PC-9 (cell line): ENCODE data around the gene C1orf167. TPM values are rescaled to one million over a fixed set of nuclear protein-coding genes. Genes with fewer than 3 reads are reported as not detected.

Experiments used
- BruUV-seq: library from RNA; stranded (reverse); fragments of 400-500 nt; replicated peaks from 2 replicates; lab custom pipeline; 2021; lab: Mats Ljungman, UMichigan
- CTCF ChIA-PET: fragments of 300-600 bp; sonication (Branson Sonifier 250); formaldehyde crosslinking; loops from one replicate; lab custom pipeline; 2022; ENCODE audit warnings: antibody characterized with exemption; lab: Charles Lee
- POLR2A ChIA-PET: fragments of 300-600 bp; sonication (Branson Sonifier 250); formaldehyde crosslinking; loops from one replicate; lab custom pipeline; 2022; ENCODE audit warnings: antibody characterized with exemption; ENCODE audit not compliant: unreplicated experiment; lab: Charles Lee
- DNase-seq, 2 experiments: peaks; one replicate each; pipeline versions ENCODE4 v3.0.0 to v3.0.0-alpha.2; 2015 to 2022; ENCODE audit warnings: mixed read lengths in 1 of 2
- H2AFZ ChIP-seq: fragments of 200-600 bp; sonication (generic); 2 replicates; pipeline ENCODE4 v1.8.1; 2017; ENCODE audit warnings: antibody characterized with exemption
- H3F3A ChIP-seq: fragments of 200-600 bp; sonication (generic); 2 replicates; pipeline ENCODE4 v1.8.1; 2017; ENCODE audit warnings: antibody characterized with exemption, mild to moderate bottlenecking, low read depth; ENCODE audit not compliant: insufficient read depth
- H3K27ac ChIP-seq: fragments of 200-600 bp; sonication (generic); 2 replicates; pipeline ENCODE4 v1.6.1; 2016; ENCODE audit warnings: mixed run types
- H3K27me3 ChIP-seq: fragments of 200-600 bp; sonication (generic); 2 replicates; pipeline ENCODE4 v1.6.1; 2016; ENCODE audit warnings: low read depth, mixed run types; ENCODE audit not compliant: insufficient read depth
- H3K36me3 ChIP-seq: fragments of 200-600 bp; sonication (generic); 2 replicates; pipeline ENCODE4 v1.6.1; 2016; ENCODE audit warnings: low read depth, mixed run types
- H3K4me1 ChIP-seq: fragments of 200-600 bp; sonication (generic); replicated peaks from 2 replicates; pipeline ENCODE4 v1.6.1; 2016; ENCODE audit warnings: mixed run types; ENCODE audit not compliant: insufficient read depth
- H3K4me2 ChIP-seq: fragments of 200-600 bp; sonication (generic); 2 replicates; pipeline ENCODE4 v1.6.1; 2017; ENCODE audit warnings: mixed run types
- H3K4me3 ChIP-seq: fragments of 200-600 bp; sonication (generic); 2 replicates; pipeline ENCODE4 v1.6.1; 2016; ENCODE audit warnings: mixed run types
- H3K79me2 ChIP-seq: fragments of 200-600 bp; sonication (generic); 2 replicates; pipeline ENCODE4 v1.6.1; 2017; ENCODE audit warnings: low read depth, mixed run types
- H3K9me2 ChIP-seq: fragments of 200-600 bp; sonication (generic); 2 replicates; pipeline ENCODE4 v1.8.1; 2017; ENCODE audit warnings: mild to moderate bottlenecking; ENCODE audit not compliant: insufficient read depth
- H3K9me3 ChIP-seq: fragments of 200-600 bp; sonication (generic); 2 replicates; pipeline ENCODE4 v1.8.1; 2016; ENCODE audit warnings: low read depth; ENCODE audit not compliant: insufficient read depth
- H4K20me1 ChIP-seq: fragments of 200-600 bp; sonication (generic); 2 replicates; pipeline ENCODE4 v1.8.1; 2017; ENCODE audit not compliant: insufficient read depth
- CTCF ChIP-seq: fragments of 200-600 bp; sonication (generic); conservative IDR thresholded peaks from 2 replicates; pipeline ENCODE4 v1.6.1; 2017; ENCODE audit warnings: mixed run types, antibody characterized with exemption, mild to moderate bottlenecking, moderate library complexity
- EZH2 ChIP-seq: fragments of 200-600 bp; sonication (generic); IDR thresholded peaks from 2 replicates; pipeline ENCODE4 v1.8.0; 2017; ENCODE audit warnings: antibody characterized with exemption, low read depth
- intact Hi-C: fragments of 100-400 bp; cut with micrococcal nuclease; formaldehyde crosslinking; loops from one replicate; pipeline ENCODE4 v1.10.0; 2022; ENCODE audit not compliant: unreplicated experiment
- total RNA-seq: library from RNA; stranded (reverse); gene quantifications from 2 replicates; pipeline ENCODE4 v1.2.3, GENCODE V29; 2021

C1orf167 gene
- total RNA-seq, 1 experiment from 2014 or later, result not detected

GRCh38 chr1:11720525-11720924 is 41.5 kb upstream of the C1orf167 start:
- no peaks in the 10 kb centered on the region for H4K20me1 ChIP-seq
- TF ChIP-seq EZH2 (no peak), CTCF (no peak)
- H3F3A ChIP-seq, result no peaks in the 10 kb centered on the region
- H3K79me2 ChIP-seq, result no peaks in the 10 kb centered on the region
- H2AFZ ChIP-seq, result no peak overlapping the region
- H3K9me3 ChIP-seq, result no peaks in the 10 kb centered on the region
- H3K27me3 ChIP-seq, result peaks cover 6% of the 10 kb centered on the region; the same call in 1 of the 2 replicates
- H3K4me1 ChIP-seq, result no peaks in the 10 kb centered on the region
- H3K36me3 ChIP-seq, result no peaks in the 10 kb centered on the region
- H3K27ac ChIP-seq, result no peak overlapping the region
- intact Hi-C loops, result no loop called here
- POLR2A ChIA-PET, result no interaction called here
- no TSS peak for BruUV-seq
- no peaks in the 10 kb centered on the region for H3K9me2 ChIP-seq
- CTCF ChIA-PET, result interaction anchor here (0.7 kb wide), 1 partner anchor 174 kb away, joined by 3 read pairs; no protein-coding TSS in a partner anchor
- DNase-seq, result no peak
- no peak overlapping the region for H3K4me3 ChIP-seq
- no peak overlapping the region for H3K4me2 ChIP-seq

- POLR2A ChIA-PET, result no interaction called here
Observed at GRCh38 chr1:11721311-11721710, 40.7 kb upstream of the C1orf167 start.

GRCh38 chr1:11722538-11722937 is 39.5 kb upstream of the C1orf167 start:
- Histone ChIP-seq H3K79me2 (no peaks in the 10 kb centered on the region), H3K9me2 (no peaks in the 10 kb centered on the region), H3F3A (no peaks in the 10 kb centered on the region), H3K4me3 (no peak overlapping the region), H3K36me3 (no peaks in the 10 kb centered on the region), H3K4me1 (no peaks in the 10 kb centered on the region), H3K4me2 (no peak overlapping the region), H2AFZ (no peak overlapping the region), H3K9me3 (no peaks in the 10 kb centered on the region), H3K27ac (no peak overlapping the region), H4K20me1 (no peaks in the 10 kb centered on the region), H3K27me3 (no peaks in the 10 kb centered on the region)
- CTCF ChIA-PET, result interaction anchor here (0.7 kb wide), 1 partner anchor 685 kb away, joined by 5 read pairs; no protein-coding TSS in a partner anchor
- no peak for DNase-seq
- intact Hi-C loops, result no loop called here
- no TSS peak for BruUV-seq
- POLR2A ChIA-PET, result no interaction called here
- TF ChIP-seq CTCF (no peak), EZH2 (no peak)

More at GRCh38 chr1:11721311-11721710, 40.7 kb upstream of the C1orf167 start:
- CTCF ChIA-PET, result no interaction called here
- no peaks in the 10 kb centered on the region for H3K27me3 ChIP-seq
- no peaks in the 10 kb centered on the region for H3F3A ChIP-seq
- no peaks in the 10 kb centered on the region for H4K20me1 ChIP-seq
- no peaks in the 10 kb centered on the region for H3K36me3 ChIP-seq
- H3K9me3 ChIP-seq, result no peaks in the 10 kb centered on the region
- no peaks in the 10 kb centered on the region for H3K9me2 ChIP-seq
- no peaks in the 10 kb centered on the region for H3K79me2 ChIP-seq
- no TSS peak for BruUV-seq
- no peak overlapping the region for H3K4me2 ChIP-seq
- no peak overlapping the region for H2AFZ ChIP-seq
- intact Hi-C loops, result no loop called here
- H3K27ac ChIP-seq, result no peak overlapping the region
- H3K4me3 ChIP-seq, result no peak overlapping the region
- peak in 1 of 2 experiments; percentile 42 for DNase-seq
- H3K4me1 ChIP-seq, result no peaks in the 10 kb centered on the region
- no peak for TF ChIP-seq CTCF
- TF ChIP-seq EZH2, result no peak
